ENCODE measurements around the gene ADRB2.

- TF ChIP-seq CTCF (IDR thresholded peaks at IDR 0.05) (no peak), EP300 (IDR thresholded peaks at IDR 0.05) (no peak)
Observed at GRCh38 chr5:148873120-148873519, 46.7 kb downstream of the ADRB2 start.
